Umbilical cord (tissue), 2 donors: Measurements from ENCODE around the gene AKAP7. TPM values are rescaled to one million over a fixed set of nuclear protein-coding genes. Genes with fewer than 3 reads are reported as not detected.
"Not testable (repeated sequence)": the region's sequence is repeated elsewhere in the genome, so short reads cannot be mapped to it uniquely, and the experiment has no call there.

Experiments
- DNase-seq: peaks from one replicate; pipeline ENCODE4 v3.0.0-alpha.2; 2015; ENCODE audit warnings: low spot score
- total RNA-seq: library from RNA; depleted of rRNA; stranded (reverse); fragments of >200 nt; gene quantifications from one replicate; pipeline ENCODE4 v1.2.3, GENCODE V29; 2014; ENCODE audit warnings: low replicate concordance; ENCODE audit not compliant: insufficient read depth

The AKAP7 gene
- total RNA-seq, 1 donor from 2014 or later: 12.8 TPM

DNA sequence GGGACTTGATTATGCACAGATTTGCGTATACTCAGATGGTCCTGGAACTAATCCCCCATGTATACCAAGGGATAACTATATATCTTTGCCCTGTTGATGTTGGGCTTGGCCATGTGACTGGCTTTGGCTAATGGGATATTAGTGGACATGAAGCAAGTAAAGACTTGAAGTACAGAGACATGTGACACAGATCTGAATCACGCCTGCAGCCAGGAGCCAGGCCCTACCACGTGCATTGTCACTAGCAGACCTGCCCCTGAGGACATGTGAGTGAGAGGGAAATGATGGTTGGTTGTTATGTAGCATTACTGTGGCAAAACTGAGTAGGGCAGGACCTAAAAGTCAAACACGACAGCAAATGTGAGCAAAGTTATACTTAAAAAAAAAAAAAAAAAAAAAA, 155.7 kb downstream of the AKAP7 start:
- DNase-seq: no peak

DNA sequence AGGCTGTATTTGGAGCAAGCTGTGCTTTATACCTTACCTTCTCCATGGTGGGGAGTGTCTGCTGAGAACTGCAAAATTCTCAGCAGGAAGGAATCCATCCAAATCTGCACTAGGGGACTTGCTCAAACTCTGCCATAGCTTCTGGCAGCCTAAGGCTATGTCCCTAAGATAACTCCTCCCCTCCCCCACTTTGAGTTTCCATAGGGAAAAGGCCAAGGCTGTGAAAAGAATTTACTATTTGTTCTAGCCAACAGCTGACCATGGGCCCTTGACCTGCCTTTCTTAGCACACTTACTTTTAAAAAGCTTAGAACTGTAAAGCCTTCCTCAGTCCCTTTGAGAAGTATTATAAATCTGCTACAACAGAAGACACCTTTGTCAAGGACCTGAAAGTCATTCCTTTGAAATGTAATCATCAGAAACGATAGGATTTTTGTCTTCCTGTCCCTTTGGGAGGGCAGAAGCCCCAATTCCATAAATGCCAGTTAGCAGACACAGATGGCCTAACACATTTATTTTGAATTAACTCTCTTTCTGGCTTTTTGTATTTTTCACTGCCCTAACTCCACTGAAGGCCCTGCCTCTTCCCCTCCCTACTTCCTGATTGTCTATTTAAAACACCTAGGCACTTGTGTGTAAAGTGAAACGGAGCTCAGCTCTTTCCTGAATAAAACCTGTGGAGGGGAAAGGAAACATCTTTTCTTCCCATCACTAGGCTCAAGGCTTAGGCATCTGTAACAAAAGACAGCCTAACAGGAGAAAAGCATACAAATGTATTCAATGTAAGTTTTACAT, 157.1 kb downstream of the AKAP7 start:
- DNase-seq: no peak

DNA sequence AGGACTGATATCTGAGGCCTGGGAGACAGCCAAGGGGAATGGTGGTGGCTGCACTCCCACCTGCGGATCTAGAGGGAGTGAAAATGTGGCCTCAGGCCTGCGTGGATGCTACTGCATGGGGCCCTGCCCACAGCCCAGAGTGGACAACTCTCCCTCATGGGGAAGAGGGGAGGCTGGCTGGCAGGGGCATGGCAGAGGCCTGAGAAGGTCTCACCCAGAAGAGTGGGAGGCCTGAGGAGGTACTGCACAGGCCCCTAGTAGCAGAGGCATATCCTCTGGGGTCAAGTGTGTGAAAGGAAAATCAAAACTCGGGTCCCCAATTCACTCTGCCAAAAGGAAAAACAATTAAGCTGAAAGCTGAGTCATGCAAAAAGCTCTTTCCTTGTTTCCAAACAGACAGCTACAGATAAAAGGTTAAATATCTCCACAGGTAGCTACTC, 158.2 kb downstream of the AKAP7 start:
- no peak for DNase-seq

DNA sequence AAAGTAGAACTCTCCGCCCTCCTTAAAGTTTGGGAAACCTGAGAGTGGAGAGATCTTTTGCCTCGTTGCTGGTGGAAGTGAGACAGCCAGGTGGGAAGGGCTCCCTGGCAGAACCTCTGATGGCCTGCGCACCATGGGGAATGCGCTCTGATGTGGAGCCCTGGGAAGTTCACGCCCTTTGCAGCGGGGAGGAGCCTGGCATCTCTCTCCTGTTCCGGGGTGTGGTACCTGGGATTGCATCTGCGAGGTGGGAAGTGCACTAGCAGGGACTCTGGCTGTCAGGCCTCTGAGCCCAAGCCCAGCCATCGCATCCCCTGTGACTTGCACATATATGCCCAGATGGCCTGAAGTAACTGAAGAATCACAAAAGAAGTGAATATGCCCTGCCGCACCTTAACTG, 159.8 kb downstream of the AKAP7 start:
- DNase-seq: no peak

DNA sequence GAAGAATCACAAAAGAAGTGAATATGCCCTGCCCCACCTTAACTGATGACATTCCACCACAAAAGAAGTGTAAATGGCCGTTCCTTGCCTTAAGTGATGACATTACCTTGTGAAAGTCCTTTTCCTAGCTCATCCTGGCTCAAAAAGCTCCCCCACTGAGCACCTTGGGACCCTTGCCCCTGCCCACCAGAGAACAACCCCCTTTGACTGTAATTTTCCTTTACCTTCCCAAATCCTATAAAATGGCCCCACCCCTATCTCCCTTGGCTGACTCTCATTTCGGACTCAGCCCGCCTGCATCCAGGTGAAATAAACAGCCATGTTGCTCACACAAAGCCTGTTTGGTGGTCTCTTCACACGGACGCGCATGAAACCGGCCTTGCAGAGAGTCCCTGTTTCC, 165.6 kb downstream of the AKAP7 start:
- DNase-seq: not testable (repeated sequence)

DNA sequence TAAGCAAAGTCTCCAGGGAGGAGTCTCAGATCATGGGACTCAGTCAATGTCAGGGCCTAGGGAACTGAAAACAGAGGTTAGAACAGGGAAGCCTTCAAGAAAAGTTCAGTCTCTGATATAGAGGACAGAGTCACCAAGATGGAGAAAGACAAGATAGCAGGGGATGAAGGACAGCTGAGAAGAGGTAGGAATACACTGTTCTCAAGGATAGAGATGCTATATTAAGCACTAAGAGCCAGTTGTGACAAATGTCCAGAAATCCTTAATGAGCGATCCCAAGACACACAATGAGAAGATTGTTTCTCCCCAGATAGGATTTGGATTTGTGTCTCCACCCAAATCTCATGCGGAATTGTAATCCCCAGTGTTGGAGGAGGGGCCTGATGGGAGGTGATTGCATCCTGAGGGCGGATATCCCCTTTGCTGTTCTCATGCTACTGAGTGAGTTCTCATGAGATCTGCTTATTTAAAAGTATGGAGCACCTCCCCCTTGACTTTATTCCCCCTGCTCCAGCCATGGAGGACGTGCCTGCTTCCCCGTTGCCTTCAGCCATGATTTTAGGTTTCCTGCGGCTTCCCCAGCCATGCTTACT, 168.2 kb downstream of the AKAP7 start:
- DNase-seq: no peak

DNA sequence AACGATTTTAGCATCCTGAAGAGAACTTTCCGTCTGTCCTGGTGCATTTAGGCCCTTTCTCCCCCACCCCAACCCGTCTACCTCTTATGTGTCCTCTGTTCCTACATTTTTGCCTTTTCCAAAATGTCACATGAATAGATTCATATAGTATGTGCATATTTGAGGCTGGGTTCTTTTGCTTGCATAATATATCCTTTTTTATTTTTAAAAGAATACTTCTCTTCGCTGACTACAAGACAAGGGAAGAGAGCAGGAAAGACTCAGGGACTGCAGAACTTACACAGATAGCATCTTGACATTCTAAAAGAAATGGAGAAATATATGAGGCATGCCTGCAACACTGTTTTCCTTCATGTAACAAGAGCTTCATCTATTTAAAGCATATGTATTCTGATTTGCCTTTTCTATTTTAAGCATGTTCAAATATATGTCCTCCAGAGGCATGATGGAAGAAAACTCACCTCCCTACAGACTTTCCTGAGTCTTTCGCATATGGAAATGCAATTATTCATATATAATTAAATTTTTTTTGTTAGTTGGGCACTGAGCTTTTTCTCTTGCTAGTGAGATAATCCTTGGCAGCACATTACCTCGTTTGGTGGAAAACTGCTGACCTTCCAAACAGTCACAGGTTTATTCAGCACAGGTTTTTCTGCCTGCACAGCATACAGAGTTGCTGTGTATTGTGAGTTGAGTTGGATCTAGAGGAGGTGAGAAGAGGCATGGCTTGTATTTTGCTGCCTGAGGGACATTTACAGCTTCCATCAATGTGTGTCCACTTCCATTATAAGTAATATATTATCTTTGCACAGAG, 170.0 kb downstream of the AKAP7 start:
- DNase-seq: no peak

DNA sequence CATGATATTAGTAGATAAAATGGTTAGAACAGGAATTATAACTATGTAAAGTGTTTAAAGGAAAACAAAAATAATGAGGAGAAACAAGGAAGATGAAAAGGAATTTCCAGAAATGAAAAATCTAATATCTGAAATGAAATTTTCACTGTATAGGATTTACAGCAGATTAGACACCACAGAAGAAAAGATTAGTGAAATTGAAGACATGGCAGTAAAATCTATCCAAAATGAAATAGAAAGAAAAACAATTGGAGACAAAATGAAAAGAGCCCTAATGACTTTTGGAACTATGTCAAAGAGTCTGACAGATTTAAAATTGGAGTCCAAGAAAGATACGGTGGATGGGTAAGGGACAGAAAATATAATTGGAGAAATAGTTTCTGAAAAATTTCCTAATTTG, 174.2 kb downstream of the AKAP7 start:
- no peak for DNase-seq

DNA sequence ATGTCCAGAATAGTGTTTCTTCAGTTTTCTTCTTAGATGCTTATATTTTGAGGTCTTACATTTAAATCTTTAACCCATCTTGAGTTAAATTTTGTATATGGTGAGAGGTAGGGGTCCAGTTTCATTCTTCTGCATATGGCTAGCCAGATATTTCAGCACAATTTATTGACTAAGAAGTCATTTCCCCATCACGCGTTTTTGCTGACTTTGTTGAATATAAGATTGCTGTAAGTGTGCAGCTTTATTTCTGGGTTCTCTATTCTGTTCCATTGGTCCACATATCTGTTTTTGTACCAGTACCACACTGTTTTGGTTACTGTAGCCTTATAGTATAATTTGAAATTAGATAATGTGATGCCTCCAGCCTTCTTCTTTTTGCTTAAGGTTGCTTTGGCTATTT, 179.6 kb downstream of the AKAP7 start:
- DNase-seq: no peak

DNA sequence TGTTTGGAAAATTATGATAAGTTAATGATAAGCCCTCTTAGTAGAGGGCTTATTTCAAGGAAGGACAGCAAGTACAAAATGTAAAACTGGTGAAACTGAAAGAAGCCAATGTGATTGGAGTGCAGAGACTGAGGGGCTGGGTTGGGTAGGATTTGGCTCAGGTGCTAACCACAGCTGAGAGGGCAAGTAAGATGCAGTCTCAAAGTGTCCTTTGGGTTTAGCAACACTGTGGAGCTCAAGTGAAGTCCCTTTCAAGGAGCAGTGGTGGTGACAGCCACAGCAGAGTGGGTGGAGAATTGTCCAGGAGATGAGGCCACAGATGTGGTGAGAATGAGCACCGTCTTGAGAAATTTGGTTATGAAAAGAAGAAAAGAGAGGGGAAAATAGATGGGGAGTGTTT, 181.4 kb downstream of the AKAP7 start:
- DNase-seq: no peak

DNA sequence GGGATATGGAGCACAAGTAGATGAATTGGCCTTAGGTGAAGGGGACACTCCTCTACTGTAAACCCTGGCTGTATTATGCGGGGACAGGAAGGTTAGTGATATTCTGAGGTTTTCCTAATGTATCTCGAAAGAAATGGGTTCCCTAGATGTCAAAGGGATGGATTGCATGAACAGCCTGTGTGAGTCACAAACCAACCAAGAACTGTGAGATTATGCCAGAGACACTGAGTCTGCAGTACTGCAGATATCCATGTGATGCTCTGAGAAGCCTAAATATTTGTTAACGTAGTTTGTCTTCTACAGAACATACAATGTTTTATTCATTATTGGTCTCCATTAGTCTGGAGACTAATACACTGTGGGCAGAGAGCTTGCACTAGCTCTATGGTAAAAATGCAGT, 182.2 kb downstream of the AKAP7 start:
- no peak for DNase-seq

DNA sequence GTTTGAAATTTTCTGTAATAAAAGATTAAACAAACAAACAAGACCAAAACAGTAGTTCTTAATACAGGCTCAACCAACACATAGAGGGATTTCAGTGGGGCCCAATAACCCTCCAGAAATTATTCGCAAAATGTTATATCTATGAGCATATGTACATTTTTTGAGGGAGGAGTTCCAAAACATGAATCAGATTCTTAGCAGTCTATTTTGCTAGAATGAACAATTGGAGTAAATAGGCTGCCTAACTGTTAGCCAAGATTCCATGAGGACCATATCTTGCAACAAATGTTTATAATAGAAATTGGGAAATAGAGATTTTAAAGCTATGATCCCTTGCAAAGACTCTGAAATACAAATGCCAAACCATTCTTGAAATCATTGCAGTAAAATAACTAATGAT, 186.3 kb downstream of the AKAP7 start:
- DNase-seq: no peak

DNA sequence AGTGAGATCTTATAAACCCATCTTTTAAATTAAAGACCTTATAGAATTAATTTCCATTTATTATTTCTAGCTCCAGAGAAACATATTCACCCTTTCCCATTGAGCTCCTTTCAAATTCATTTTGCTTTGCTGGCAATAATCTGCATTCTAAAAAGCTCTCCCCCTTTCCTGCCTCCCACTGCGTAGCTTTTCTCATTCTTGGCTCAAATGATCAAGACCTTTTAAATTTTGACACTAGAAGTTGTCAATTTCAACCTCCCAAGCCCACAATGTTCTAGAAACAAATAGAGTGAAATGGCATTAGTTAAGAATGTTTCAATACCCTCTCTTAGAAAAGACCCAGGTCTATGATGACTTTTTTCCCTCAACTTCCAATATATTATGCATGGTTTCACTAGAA, 186.9 kb downstream of the AKAP7 start:
- DNase-seq: no peak

DNA sequence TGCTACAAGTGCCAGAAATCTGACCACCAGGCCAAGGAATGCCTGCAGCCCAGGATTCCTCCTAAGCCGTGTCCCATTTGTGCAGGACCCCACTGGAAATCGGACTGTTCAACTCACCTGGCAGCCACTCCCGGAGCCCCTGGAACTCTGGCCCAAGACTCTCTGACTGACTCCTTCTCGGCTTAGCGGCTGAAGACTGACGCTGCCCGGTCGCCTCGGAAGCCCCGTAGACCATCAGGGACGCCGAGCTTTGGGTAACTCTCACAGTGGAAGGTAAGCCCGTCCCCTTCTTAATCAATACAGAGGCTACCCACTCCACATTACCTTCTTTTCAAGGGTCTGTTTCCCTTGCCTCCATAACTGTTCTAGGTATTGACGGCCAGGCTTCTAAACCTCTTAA, 190.4 kb downstream of the AKAP7 start:
- DNase-seq: not testable (repeated sequence)

DNA sequence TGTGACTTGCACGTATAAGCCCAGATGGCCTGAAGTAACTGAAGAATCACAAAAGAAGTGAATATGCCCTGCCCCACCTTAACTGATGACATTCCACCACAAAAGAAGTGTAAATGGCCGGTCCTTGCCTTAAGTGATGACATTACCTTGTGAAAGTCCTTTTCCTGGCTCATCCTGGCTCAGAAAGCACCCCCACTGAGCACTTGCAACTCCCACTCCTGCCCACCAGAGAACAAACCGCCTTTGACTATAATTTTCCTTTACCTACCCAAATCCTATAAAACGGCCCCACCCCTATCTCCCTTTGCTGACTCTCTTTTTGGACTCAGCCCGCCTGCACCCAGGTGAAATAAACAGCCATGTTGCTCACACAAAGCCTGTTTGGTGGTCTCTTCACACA, 193.5 kb downstream of the AKAP7 start:
- DNase-seq: not testable (repeated sequence)

DNA sequence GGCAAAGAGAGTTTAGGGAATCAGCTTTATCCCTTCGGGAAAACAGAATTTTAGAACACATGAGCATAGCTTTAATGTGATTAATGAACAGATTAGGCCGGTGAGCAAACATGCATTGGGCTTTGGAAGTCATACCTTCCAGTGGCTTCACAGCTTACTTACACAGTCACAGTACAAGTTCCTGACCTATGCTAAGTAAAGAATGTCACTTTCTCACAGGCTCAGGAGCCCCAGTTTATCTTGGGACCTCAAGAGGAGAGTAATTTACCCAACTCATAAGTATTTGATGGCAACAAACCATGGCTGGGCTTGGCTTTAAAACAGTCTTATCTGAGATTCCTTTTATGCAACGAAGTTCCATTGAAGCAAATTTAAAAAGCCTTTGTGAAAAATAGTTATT, 195.9 kb downstream of the AKAP7 start:
- no peak for DNase-seq

DNA sequence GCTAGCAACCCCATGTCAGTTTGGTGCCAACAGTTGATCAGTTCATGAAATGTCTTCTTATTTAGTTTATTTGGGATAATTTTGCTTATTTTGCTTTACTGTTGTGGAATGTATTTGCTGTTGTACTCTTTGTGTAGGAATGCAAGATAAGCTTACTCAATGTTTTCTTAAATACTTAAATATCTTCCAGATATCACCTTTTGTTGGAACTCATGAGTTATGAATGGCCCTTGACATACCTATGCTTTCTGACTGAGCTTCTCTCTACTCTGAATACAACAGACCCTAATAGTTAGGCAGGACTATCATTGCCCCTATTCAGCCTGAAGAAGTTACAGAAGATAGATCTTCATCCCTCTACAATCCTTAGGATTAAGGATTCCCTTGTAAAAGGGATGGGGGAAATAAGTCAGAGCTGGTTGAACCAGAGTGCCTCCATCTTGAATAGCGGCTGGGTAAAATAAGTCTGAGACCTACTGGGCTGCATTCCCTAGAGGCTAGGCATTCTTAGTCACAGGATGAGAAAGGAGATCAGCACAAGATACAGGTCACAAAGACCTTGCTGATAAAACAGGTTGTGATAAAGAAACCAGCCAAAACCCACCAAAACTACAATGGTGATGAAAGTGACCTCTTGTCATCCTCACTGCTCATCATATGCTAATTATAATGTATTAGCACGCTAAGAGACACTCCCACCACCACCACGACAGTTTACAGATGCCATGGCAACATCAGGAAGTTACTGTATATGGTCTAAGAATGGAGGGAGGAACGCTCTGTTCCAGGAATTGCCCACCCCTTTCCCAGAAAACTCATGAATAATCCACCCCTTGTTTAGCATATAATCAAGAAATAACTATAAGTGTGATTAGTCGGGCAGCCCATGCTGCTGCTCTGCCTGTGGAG, 196.9 kb downstream of the AKAP7 start:
- DNase-seq: no peak
